Tibial artery (tissue), 4 donors: Measurements from ENCODE around the gene MOGAT3.
"Not testable (repeated sequence)": the region's sequence is repeated elsewhere in the genome, so short reads cannot be mapped to it uniquely, and the experiment has no call there.

Experiments
- DNase-seq, 2 donors: peaks; one replicate each; pipeline ENCODE4 v3.0.0-alpha.2; 2019
- H3K27ac ChIP-seq, 2 donors: fragments of 200-600 bp; sonication (generic) in 1 of 2; 1 replicate in 1 of 2; 2 replicates in 1 of 2; pipeline ENCODE4 v1.5.1; 2018 to 2019; ENCODE audit warnings: mild to moderate bottlenecking in 1 of 2
- H3K27me3 ChIP-seq, 2 donors: fragments of 200-600 bp; sonication (generic) in 1 of 2; one replicate each; pipeline versions ENCODE4 v1.5.1 to v1.6.0; 2016 to 2019
- H3K36me3 ChIP-seq, 3 donors: fragments of 200-600 bp; sonication (generic) in 2 of 3; one replicate each; pipeline ENCODE4 v1.5.1; 2016 to 2019; ENCODE audit warnings: mild to moderate bottlenecking in 2 of 3
- H3K4me1 ChIP-seq, 4 donors: fragments of 200-600 bp; sonication (generic) in 2 of 4; 1 replicate in 3 of 4; 2 replicates in 1 of 4; pipeline ENCODE4 v1.5.1; 2016 to 2019
- H3K4me3 ChIP-seq, 2 donors: fragments of 200-600 bp; sonication (generic) in 1 of 2; 1 replicate in 1 of 2; 2 replicates in 1 of 2; pipeline ENCODE4 v1.5.1; 2018 to 2019; ENCODE audit warnings: mild to moderate bottlenecking in 2 of 2
- H3K9me3 ChIP-seq, 3 donors: fragments of 200-600 bp; sonication (generic) in 1 of 3; one replicate each; pipeline ENCODE4 v1.5.1; 2016 to 2019
- intact Hi-C: fragments of 100-400 bp; cut with DNase I; formaldehyde crosslinking; loops from one replicate; pipeline ENCODE4 v1.15.0; 2023; ENCODE audit warnings: low total_unique reads
- TF ChIP-seq, protein P1 (sequence below), 2 experiments: fragments of 200-600 bp in 1 of 2; fragments of 450-650 bp in 1 of 2; IDR thresholded peaks; one replicate each; pipeline ENCODE4 v1.5.1; 2017 to 2019; ENCODE audit warnings: antibody characterized with exemption in 2 of 2, mild to moderate bottlenecking in 1 of 2, moderate library complexity in 1 of 2

Gene MOGAT3

DNA sequence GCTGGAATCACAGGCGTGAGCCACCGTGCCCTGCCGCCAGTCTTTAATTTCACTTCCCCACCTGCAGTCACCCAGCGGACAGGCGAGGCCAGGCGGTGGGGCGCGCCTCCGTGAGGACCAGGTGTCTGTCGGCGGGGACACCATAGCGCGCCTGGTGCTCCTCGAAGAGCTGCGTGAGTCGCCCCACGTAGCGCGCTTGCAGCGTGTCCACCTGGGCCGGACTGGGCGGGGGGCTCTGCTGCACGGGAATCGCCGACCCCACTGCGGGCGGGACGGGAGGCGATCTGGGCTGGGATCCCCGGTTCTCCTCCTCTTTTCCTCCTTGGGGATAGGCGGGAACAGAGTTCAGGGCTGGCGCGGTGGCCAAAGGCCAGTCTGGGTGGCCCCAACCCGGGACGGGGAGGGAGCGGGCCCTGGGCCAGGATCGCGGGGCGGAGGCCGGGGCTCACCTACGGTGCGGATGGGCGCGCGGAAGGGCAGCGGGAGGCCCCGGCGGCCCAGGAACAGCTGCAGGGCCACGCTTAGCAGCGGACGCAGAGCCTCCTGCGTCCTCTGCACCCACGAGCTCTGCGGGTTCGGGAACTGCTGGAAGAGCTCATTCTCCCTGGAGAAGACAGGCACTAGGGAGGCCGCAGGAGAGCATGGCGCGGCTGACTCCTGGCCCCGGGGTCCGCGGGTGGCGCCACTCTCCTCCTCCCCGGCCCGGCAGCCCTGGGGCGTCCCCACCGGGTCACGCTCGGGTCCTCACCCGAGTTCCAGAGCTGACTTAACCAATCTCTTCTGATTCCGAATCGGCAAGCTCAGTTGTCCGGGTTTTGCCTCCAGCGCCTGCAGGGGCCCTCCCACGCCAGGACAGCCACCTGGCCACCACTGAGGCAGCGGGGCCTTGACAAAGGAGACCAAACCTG lies 1.1 kb upstream of the MOGAT3 start:
- intact Hi-C loops: no loop called here
- DNase-seq: no peak

DNA sequence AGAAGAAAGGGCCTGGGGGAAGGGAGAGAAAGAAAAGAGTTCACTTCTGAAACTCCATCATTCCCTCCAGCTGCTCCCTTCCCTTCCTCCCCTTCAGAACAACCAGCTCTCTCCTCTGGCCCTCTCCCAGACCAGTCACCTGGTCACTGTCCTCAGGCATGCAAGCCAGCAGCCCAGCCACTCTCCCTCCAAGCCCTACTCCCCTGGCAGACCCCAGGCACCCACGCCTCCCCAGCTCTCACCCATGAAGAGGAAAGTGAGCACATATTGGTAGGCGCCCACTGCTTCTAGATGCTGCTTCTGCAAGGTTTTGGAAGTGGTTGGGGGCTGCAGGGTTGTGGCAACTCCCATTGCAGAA lies 353 bp downstream of the MOGAT3 start:
- Histone ChIP-seq H3K27me3 (peaks cover 0 to 70% of the 10 kb centered on the region in 2 donors), H3K27ac (no peak overlapping the region), H3K9me3 (no peaks in the 10 kb centered on the region), H3K36me3 (no peaks in the 10 kb centered on the region), H3K4me3 (no peak overlapping the region), H3K4me1 (peaks cover 0 to 11% (median 9%) of the 10 kb centered on the region in 4 donors)
- no peak for DNase-seq
- intact Hi-C loops: no loop called here
- TF ChIP-seq, protein P1, sequence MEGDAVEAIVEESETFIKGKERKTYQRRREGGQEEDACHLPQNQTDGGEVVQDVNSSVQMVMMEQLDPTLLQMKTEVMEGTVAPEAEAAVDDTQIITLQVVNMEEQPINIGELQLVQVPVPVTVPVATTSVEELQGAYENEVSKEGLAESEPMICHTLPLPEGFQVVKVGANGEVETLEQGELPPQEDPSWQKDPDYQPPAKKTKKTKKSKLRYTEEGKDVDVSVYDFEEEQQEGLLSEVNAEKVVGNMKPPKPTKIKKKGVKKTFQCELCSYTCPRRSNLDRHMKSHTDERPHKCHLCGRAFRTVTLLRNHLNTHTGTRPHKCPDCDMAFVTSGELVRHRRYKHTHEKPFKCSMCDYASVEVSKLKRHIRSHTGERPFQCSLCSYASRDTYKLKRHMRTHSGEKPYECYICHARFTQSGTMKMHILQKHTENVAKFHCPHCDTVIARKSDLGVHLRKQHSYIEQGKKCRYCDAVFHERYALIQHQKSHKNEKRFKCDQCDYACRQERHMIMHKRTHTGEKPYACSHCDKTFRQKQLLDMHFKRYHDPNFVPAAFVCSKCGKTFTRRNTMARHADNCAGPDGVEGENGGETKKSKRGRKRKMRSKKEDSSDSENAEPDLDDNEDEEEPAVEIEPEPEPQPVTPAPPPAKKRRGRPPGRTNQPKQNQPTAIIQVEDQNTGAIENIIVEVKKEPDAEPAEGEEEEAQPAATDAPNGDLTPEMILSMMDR (IDR thresholded peaks at IDR 0.05): no peak

More for the DNA sequence above, 1.1 kb upstream of the MOGAT3 start:
- Histone ChIP-seq H3K27me3 (peaks cover 0 to 55% of the 10 kb centered on the region in 2 donors), H3K9me3 (no peaks in the 10 kb centered on the region), H3K36me3 (peaks cover 0 to 12% (median 10%) of the 10 kb centered on the region in 3 donors), H3K27ac (no peak overlapping the region), H3K4me3 (peak overlapping the region in 1 of 2 donors; percentile 10), H3K4me1 (peaks cover 0 to 11% (median 9%) of the 10 kb centered on the region in 4 donors)
- TF ChIP-seq, protein P1 (IDR thresholded peaks at IDR 0.05): no peak

DNA sequence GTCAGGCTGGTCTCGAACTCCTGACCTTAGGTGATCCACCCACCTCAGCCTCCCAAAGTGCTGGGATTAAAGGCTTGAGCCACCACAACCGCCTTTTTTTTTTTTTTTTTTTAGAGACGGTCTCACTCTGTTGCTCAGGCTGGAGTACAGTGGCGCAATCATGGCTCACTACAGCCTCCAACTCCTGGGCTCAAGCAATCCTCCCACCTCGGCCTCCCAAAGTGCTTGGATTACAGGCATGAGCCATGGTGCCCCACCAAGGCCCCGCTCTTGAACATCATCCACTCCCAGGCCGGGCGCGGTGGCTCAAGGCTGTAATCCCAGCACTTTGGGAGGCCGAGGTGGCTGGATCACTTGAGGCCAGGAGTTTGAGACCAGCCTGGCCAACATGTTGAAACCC lies 1.3 kb downstream of the MOGAT3 start:
- intact Hi-C loops: loop anchor here (10.0 kb wide), 2 partner anchors 55 to 125 kb away; no protein-coding TSS in a partner anchor
- Histone ChIP-seq H3K27me3 (peaks cover 0 to 78% of the 10 kb centered on the region in 2 donors), H3K4me1 (peaks cover 0 to 11% (median 9%) of the 10 kb centered on the region in 4 donors)
- H3K36me3 ChIP-seq, DNase-seq, H3K9me3 ChIP-seq, H3K4me3 ChIP-seq, H3K27ac ChIP-seq: not testable (repeated sequence)

DNA sequence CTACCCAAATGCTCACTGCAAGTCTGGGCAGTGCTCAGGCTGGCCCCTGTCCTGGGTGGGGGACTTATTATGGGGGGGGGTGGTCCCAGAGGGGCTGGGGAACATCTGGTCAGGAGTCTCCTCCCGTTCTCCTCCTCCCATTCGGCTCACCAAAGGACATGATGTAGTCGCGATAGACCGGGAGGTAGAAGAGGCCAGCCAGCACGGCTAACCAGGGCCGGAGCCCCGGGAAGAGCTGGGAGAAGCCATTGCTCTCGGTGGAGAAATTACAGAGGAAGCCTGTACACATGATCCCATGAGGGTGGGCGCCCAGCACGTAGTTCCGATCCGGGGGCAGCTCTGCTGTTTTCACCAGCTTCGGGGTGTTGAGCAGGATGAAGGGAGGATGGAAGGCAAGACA lies 2.4 kb downstream of the MOGAT3 start:
- no peak for DNase-seq
- Histone ChIP-seq H3K36me3 (no peaks in the 10 kb centered on the region), H3K27ac (no peak overlapping the region), H3K4me1 (peaks cover 0 to 11% (median 9%) of the 10 kb centered on the region in 4 donors), H3K4me3 (no peak overlapping the region), H3K27me3 (peaks cover 0 to 83% of the 10 kb centered on the region in 2 donors), H3K9me3 (no peaks in the 10 kb centered on the region)
- intact Hi-C loops: loop anchor here (10.0 kb wide), 2 partner anchors 54 to 124 kb away; no protein-coding TSS in a partner anchor
- TF ChIP-seq, protein P1 (IDR thresholded peaks at IDR 0.05): no peak

DNA sequence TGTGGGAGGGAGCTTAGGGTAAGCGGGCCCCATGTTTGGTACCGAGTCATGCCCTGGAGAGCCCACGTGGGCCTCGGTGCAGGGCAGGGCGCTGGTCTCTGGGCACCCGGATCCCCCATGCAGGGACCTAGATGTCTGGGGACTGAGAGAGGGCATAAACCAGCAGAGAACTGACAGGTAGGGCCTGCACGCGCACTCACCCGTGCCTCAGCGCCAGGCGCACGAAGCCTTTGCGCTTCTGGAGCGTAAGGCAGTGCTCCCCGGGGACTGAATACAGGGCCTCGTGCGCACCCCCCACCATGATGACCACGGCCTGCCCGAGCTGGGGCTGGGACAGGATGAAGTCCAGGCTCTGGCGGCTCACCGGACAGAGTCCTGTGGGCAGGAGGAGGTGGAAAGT lies 2.8 kb downstream of the MOGAT3 start:
- Histone ChIP-seq H3K9me3 (no peaks in the 10 kb centered on the region), H3K4me1 (peaks cover 0 to 11% (median 9%) of the 10 kb centered on the region in 4 donors), H3K27me3 (peaks cover 0 to 83% of the 10 kb centered on the region in 2 donors), H3K27ac (no peak overlapping the region), H3K36me3 (no peaks in the 10 kb centered on the region), H3K4me3 (no peak overlapping the region)
- DNase-seq: no peak
- TF ChIP-seq, protein P1 (IDR thresholded peaks at IDR 0.05): no peak
- intact Hi-C loops: loop anchor here (10.0 kb wide), 2 partner anchors 53 to 123 kb away; no protein-coding TSS in a partner anchor

DNA sequence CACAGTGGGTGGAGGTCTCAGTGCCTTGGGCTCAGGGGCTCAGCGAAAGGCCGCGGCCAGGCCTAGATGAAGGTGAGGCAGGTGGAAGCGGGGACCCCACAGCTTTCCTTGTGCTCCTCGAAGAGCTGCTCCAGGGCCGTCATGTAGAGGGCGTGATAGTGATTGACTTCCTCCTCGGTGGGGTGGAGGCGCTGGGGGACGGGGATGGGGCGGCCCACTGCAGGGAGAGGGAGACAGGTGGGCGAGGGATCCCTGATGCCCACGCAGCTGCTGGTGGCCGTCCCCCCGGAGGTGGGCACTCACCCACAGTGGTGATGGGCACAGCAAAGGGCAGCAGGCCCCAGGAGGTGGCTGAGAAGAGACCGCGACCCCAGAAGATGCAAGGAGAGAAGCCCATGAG lies 5.0 kb downstream of the MOGAT3 start:
- Histone ChIP-seq H3K27ac (no peak overlapping the region), H3K9me3 (no peaks in the 10 kb centered on the region), H3K4me3 (no peak overlapping the region), H3K4me1 (no peaks in the 10 kb centered on the region), H3K27me3 (peaks cover 0 to 62% of the 10 kb centered on the region in 2 donors), H3K36me3 (no peaks in the 10 kb centered on the region)
- no peak for DNase-seq
- TF ChIP-seq, protein P1 (IDR thresholded peaks at IDR 0.05): no peak
- intact Hi-C loops: loop anchor here (10.0 kb wide), 2 partner anchors 51 to 121 kb away; no protein-coding TSS in a partner anchor
